HG02981 (cell line): ENCODE data around the gene ANKS1B.

Experiments used
- ATAC-seq: cut with Tn5 transposase; IDR thresholded peaks from one replicate; pipeline ENCODE4 v1.9.1; 2021; ENCODE audit warnings: mild to moderate bottlenecking, moderate library complexity; ENCODE audit not compliant: unreplicated experiment

The ANKS1B gene

GRCh38 chr12:98721204-98721702 lies 1263.5 kb downstream of the ANKS1B start:
- ATAC-seq = no peak

GRCh38 chr12:98719515-98720504 lies 1264.9 kb downstream of the ANKS1B start:
- peak; percentile 49 for ATAC-seq

- no peak for ATAC-seq
These were observed 1270.3 kb downstream of the ANKS1B start for GRCh38 chr12:98714426-98714825.

- ATAC-seq = no peak
These were observed 1275.7 kb downstream of the ANKS1B start for GRCh38 chr12:98709022-98709421.

- ATAC-seq = no peak
These were observed 1283.6 kb downstream of the ANKS1B start for GRCh38 chr12:98701166-98701565.

GRCh38 chr12:98699586-98699985 lies 1285.2 kb downstream of the ANKS1B start:
- no peak for ATAC-seq

GRCh38 chr12:98698603-98699463 lies 1285.9 kb downstream of the ANKS1B start:
- ATAC-seq = peak; percentile 92

- no peak for ATAC-seq
These were observed 1287.5 kb downstream of the ANKS1B start for GRCh38 chr12:98697209-98697608.

- ATAC-seq = no peak
These were observed 1288.6 kb downstream of the ANKS1B start for GRCh38 chr12:98696036-98696646.

- no peak for ATAC-seq
These were observed 1293.4 kb downstream of the ANKS1B start for GRCh38 chr12:98691351-98691750.

- no peak for ATAC-seq
These were observed 1298.1 kb downstream of the ANKS1B start for GRCh38 chr12:98686603-98687002.
